NCI-H128 (cell line): ENCODE measurements around the gene TBC1D16.
A peak's percentile ranks its signal among the peaks of the same experiment; 100 is the strongest.

Source experiments
- DNase-seq: peaks from one replicate; lab custom pipeline; 2025; ENCODE audit not compliant: unreplicated experiment; lab: John Stamatoyannopoulos, UW

TBC1D16 gene

DNA sequence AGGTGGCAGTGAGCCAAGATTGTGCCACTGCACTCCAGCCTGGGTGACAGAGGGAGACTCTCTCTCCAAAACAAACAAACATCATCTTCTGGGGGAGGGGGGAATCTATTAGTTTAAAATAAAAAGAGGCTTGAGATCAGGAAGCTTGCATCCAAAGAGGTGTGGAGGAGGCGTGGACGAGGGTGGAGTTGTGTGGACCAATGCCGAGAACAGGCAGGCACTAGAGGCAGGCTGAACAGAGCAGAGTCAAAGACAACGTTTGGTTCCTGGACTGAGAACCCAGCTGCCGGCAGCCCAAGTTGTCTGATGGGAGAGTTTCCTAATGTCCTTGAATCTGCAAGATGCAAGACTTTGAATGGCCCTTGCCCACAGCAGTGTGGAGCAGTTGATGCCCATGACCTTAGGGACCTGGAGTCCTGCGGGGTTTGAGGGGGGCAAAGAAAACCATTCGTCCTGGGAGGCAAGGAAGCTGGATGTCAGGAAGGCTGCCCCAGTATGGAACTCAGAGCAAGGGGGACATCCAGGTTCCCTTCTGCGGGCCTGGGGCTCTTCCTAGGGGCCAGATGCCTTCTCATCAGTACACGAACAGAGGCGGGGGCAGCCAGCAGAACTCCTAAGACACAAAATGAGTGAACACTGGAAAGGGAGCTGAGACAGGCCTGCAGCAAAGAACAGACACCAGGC lies 9.2 kb downstream of the TBC1D16 start:
- DNase-seq, result no peak

DNA sequence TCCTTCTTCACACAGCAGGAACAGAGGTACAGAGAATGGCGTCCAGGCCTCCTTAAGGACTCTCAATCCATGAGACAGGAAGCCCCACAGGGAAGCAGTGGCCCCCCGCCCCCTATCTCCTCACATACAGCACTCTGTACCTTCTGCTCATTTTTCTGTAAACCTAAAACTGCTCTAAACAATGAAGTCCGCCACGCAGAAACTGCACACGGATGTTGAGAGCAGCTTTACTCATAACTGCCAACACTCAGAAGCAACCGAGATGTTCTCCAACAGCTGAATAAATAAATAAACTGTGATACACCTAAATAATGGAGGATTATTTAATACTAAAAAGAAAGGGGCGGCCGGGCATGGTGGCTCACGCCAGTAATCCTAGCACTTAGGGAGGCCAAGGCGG lies 9.9 kb downstream of the TBC1D16 start:
- no peak for DNase-seq

DNA sequence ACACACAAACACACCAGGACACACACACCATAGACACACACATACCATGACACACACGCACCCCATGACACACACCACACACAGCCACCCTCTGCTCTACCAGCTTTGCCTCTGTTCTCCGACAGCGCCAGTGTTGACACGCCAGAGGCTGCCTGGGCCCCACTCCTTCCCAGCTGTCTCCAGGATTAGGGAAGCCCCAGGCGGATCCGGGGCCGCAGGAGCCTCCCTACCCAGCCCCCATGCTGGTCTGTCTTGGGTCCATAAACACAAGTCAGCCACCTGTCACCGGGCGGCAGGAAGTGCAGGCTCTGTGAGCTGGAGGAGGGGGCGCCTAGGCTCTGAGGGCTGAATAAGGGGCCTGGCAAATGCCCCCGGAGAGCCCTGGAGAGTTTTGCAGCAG lies 10.5 kb downstream of the TBC1D16 start:
- no peak for DNase-seq

DNA sequence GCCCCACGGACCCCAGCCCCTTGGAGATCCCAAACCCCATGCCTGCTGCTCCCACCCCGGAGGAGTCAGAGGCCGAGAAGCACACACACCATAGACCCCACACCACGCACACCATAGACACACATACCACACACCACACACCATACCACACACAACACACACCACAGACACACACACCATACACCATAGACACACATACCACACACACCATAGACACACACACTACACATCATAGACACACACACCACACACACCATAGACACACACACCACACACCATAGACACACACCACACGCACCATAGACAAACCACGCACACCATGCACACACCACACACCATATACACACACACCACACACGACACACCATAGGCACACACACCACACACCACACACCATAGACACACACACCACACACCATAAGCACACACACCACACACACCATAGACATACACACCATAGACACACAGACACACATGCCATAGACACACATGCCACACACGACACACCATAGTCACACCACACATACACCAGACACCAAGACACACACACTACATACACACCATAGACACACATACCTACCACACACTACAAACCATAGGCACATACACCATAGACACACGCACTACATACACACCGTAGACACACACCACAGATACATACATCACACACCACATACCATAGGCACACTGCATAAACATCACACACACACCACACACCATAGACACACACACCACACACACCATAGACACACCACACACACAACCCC lies 11.3 kb downstream of the TBC1D16 start:
- no peak for DNase-seq

DNA sequence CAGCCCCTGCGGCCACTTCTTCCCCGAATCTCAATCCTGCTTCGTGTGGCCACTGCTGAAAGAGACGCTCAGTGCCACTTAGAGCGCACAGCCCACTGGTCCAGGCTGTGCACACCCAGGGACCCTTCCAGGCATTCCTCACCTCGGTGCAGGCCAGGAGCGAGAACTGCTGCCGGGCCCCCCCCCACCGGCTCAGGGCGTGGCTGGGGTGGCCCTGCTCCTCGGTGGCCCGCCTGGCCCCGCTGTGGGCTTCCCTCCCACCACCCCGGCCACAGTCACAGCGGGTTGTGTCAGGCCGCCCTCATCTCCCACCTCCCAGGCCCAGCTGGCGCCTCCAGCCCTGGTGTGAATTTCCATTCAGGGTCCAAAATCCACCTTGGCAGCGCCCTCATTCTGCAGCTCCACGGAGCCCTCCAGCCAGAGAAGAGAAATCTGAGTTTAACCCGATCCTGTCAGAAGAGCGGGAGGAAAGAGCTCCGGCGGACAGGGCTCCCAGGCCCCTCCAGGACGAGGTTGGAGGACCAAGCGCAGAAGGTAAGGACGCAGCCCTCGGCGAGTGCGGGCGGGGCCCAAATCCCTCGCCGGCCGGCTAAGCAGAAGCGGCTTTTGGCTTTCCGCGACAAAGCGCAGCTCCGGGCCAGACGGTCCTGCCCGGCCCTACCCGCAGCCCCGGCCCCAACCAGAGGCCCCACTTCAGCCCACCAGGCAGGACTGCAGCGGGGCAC lies 12.0 kb downstream of the TBC1D16 start:
- DNase-seq, result no peak

DNA sequence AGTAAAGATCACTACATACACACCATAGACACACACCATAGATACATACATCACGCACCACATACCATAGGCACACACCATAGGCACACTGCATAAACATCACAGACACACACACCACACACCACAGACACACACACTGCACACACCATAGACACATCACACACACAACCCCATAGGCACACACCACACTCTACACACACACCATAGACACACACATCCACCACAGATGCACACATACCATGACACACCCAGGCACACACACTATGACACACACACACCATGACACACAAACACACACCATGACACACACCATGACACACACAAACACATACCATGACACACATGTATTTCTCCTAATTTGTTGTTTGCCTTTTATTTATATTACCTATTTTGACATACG lies 14.1 kb downstream of the TBC1D16 start:
- DNase-seq, result no peak

DNA sequence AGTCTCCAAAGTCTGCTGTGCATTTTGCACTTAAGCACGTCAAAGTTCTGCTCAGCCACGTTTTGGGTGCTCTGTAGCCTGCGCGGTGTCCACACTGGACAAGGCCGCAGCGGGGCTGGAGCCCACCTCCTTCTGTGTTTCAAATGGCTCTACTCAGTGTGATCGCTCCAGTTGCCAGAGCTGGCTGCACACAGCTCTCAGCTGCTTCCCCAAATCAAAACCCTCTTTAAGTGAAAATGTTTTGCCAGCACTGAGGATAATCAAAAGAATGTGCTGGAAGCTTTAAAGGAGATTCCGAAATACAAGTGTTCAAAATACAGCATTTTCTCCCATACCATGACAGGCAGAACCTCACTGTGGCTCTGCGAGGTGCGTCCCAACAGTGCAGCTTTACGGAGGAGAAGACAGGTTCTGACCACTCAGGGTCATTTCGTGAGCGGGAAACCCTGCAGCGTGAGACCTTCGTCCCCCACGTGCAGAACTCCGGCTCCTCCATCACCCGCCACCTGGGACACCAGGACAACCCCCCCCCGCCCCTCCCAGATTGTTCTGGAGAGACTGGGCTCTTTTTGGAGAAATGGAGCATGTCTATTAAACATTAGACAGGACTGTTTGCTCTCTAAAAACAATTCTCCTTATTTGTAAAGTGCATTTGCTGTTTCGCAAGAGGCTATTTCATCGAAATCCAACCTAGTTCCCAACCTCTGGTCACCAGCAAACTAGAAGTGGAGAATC lies 16.6 kb downstream of the TBC1D16 start:
- no peak for DNase-seq

DNA sequence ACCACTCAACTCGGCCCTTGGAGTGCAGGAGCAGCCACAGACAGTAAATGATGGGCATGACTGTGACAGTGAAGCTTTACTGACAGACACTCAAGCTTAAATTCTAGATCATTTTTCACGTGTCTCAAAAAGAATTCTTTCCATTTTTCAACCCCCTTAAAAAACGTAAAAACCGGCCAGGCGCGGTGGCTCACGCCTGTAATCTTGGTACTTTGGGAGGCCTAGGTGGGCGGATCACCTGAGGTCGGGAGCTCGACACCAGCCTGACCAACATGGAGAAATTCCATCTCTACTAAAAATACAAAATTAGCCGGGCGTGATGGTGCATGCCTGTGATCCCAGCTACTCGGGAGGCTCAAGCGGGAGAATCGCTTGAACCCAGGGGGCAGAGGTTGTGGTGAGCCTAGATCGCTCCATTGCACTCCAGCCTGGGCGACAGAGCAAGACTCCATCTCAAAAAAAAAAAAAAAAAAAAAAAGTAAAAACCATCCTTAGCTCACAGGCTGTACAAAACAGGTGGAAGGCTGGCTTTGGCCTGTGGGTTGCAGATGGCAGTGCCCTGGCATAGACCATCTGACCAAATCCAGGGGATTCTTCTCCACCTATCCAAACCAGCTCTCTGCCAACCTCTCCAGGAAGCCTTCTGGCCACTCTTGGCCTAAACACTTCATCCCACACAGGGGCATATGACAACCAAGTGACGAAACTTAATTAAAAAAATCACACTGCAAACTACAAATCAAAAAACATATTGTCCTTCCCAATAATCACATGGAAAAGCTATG lies 18.3 kb downstream of the TBC1D16 start:
- DNase-seq, result no peak

DNA sequence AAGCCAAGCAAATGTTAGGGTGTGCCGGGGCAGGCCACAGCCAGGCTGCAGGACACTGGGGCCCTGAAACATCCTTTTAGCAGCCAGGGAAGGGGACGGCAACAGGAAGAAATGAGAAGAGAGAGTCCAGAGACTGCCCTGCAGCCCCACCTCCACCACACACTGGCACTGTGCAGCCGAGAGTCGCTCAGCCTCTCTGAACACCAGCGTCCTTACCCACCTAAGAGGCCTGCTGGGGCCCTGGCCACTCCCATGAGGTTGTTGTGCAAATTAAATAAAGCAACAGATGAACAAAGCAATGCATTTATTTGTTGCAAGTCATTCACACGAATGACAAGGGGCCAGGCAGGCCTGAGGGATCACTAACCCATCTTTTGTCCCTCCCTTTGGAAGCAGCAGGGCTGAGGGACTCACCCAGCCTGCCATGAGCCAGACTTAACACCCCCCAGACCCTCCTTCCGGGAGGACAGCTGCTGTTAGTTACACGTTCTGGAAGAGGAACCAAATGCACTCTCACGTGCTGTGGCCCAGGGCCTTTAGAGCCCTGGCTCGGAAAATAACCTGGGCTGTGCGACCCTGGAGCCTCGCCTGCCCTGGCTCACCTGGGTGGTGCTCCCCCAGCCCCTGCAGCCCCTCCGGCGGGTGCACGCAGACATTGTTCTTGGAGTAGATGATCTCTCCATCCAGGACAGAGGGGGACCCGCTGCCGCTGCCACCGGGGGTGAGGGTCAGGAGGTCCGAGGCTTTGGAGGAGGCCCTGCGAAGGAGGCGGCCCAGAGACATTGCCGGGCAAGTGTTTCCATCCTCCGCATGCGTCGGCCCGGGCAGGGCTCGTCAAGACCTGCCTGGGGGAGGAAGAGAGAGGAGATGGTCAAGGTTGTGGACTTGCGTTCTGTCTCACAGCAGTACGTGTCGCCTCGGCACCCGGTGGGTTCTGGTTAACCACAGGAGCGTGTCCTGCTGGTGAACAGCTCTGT lies 22.6 kb downstream of the TBC1D16 start:
- no peak for DNase-seq

DNA sequence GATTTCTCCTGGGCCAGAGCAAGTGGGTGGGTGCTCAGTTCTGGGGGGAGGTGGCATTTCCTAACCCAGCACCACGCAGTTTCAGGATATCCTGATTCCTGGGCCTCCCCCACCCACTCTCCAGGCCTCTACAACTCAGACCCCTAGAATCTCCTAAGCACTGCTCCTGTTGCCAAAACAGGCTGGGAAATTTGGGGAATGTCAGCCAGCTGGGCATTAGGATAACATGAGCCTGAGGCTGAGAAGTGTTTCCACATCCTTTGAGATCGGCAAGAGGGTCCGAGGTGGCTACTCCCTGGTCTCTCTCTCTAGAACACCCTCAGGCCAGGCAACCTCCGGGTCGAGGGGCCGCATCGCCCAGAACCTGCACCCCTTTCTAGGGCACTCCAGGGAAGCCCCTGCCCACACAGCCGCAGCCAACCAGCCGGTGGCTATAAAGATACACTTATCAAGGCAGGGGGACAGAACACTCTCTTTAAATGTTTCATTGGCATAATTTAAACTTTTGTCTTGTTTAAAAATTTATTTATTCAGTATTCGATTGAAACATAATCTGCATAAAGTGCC lies 23.6 kb downstream of the TBC1D16 start:
- no peak for DNase-seq

DNA sequence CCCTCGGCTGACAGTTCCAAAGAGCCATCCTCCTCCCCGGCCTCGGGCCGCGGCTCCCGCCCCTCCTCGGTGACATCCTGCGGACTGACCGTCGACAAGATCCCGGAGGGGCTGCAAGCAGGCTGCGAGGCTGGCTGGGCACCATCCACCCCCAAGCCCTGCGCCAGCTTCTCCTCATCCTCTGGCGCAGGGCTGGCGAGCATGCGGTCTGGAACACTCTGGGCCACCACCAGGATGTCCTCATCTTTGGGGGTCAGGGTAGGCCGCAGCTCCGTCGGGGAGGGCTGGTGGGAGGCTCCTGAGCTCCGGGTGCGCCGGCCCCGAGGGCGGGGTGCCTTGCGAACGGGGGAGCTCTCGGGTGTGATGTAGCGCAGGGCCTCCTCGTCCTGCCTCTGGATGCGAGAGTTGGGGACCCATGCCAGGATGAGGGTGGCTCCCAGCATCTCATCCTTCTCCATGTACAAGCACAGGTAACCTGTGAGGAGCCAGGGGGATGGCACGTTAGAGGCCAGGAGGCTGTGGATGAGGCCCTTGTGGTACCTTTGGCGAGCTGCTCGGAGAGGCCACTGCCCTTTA lies 25.3 kb downstream of the TBC1D16 start:
- no peak for DNase-seq

DNA sequence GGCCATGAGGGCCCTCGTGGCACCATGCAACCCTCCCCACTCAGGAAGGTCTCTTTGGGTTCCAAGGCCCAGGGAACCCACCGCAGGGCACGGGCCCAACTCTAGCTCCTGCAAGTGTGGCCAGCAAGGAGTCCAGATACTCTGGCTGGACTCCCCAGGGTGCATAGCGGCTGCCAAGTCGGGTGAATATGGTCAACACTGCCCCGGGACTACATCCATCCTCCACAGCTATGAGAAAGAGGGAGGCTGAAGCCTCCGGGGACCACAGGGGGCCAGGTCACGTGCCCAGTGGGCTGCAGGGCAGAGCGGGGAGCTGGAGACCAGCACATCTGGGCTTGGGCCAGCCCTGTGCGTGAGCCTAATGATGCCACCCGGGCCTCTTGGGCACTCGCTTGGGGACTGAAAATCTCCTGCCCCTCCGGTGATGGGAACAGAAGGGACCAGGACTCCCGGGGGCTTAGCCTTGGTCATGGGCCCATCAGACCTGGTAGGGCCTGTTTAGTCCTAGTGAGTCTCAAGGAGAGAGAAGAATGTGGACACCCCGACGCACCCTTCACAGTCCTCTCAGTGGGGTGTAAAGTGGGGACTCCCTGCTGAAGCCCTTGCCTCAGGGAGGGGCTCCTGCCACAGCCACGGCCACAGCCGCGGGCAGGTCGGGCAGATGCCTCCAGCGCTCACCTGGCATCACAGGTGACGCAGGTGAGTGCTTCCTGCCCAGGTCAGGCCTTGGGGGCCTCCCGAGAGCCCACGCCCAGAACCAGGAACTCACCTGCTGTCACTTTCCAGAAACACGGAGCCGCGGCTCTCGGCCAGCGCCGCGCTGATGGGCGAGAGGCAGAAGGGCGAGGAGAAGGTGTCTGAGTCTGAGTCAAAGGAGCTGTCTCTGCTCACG lies 26.0 kb downstream of the TBC1D16 start:
- no peak for DNase-seq

DNA sequence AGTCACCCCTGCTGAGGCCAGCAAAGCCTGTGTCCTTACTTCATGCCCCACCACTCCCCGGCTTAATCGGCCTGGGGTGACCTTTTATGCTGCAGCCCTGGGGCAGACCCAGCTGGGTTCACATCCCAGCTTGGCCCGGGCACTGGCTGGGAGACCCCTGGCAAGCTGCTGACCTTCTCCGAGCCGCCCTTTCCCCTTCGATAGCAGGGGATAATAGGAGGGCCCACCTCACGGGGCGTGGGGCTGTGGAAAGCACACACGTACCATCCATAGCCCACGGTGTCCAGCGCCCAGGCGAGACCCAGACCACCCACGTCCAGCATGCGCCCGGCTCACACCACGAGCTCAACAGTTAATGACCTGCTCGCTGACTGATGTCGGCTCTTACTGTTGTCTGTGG lies 26.8 kb downstream of the TBC1D16 start:
- no peak for DNase-seq

DNA sequence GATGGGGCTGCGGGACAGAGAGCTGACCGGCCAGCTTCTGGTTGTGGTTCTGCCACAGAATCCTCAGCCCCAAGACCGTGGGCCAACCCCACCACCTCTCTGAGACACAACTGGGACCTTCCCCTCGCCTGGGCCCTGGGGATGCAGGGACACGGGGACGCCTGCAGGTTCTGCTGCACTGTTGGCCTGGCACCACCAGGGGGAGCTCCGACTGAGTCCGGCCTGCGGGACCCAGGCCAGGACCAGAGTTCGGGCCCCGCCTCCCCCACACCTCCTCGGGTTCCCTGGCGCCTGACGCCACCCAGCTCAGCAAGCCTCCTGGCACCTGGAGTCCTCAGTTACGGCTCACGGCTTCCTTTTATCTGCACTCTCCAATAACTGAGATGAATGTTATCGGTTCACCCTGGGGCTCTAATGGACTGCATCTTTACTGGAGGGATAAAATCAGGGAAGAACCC lies 27.3 kb downstream of the TBC1D16 start:
- peak; percentile 67 for DNase-seq

DNA sequence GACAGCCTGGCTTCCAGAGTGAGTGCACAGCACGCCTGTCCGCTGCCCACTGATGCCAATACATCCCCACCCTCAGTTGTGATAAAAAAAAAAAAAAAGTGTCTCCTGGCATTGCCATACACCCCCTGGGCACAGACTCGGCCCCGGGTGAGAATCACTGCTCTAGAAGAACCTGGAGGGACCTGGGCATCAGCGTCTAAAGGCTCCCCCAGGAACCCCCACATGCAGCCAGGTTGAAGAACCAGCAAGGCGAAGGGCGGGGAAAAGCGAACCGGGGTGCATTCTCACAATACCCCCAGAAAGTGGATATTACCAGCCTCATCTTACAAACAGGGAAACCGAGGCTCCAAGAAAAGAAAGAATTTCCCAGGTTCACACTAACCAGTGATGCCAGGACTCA lies 27.7 kb downstream of the TBC1D16 start:
- DNase-seq, result no peak

DNA sequence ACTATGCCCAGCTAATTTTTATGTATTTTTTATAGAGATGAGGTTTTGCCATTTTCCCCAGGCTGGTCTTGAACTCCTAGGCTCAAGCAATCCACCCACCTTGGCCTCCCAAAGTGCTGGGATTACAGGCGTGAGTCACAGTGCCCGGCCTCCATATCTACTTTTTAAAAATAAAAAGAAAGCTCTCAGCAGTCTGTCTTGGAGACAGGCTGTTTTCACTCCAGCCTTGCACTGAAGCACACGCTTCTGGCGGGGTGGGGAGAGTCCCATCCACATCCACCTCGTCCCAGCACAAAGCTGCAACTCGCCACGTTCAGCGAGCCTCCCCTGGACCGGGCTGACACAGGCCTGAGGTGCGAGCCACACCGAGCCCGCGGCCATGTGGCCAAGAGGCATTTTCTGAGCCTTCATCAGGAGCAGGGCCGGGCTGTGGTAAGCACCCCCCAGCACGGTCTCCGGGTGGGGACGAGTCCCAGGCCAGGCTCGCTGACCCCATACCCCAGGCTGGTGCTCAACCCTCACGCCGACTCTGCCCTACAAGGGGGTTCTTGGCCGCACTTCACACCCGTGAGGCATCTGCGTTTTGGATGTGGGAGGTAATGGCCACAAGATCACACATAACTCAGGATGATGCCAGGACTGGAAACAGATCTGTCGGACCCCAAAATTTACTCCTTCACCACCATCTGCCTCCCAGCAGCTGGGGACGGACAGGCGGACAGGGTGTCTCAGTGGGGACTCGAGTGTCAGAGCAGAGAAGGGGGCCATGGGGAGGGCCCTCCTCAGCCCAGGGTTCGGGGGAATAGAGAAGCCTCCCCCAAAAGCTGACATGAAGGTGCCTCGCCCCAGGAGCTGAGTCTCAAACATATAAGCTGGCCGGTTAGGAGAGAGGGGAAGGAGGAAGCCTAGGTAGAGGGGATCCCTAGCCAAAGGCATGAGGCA lies 28.6 kb downstream of the TBC1D16 start:
- DNase-seq, result no peak

DNA sequence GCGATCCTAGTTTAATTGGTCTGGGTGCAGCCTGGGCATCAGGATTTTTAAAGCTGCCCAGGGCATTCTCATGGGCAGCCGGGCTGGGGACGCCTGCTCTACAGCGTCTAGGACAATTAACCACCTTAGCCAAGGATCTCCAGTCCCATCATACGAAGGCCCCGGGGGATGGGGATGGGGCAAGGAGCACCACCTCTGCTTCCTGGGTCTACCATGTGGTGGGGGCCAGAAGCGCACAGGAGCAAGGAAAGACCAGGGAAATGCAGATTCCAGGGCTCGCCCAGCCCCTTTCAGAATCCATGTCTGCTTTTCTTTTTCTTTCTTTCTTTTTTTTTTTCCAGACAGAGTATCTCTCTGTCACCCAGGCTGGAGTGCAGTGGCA lies 29.3 kb downstream of the TBC1D16 start:
- no peak for DNase-seq
